Adipose tissue (tissue), 3 donors: ENCODE measurements around the gene HHIPL1. TPM values are rescaled to one million over a fixed set of nuclear protein-coding genes. Genes with fewer than 3 reads are reported as not detected.
"Not testable (repeated sequence)": the region's sequence is repeated elsewhere in the genome, so short reads cannot be mapped to it uniquely, and the experiment has no call there.

Experiments used
- H3K27ac ChIP-seq: one replicate; pipeline ENCODE4 v1.5.1; 2013; ENCODE audit warnings: low read depth, low read length
- WGBS, 3 donors: extraction: QIAGEN DNeasy Blood & Tissue Kit; methylation state at CpG; one replicate each; pipeline ENCODE4 v1.1.7; 2013; 5-methylcytosine and 5-hydroxymethylcytosine counted together
- polyA plus RNA-seq, 3 donors: library from polyadenylated mRNA; stranded (reverse); fragments of 200-250 nt; gene quantifications; one replicate each; pipeline ENCODE4 v1.2.3, GENCODE V29; 2013
- donor health status: healthy with polysubstance abuse.
- donor health status: Bipolar disorder and iron deficiency.
- donor health status: healthy.

The HHIPL1 gene
- polyA plus RNA-seq, 3 donors, result 0.16 to 1.1 (median 0.90) TPM

GRCh38 chr14:99651953-99652746, 7.2 kb downstream of the HHIPL1 start:
- no peak overlapping the region for H3K27ac ChIP-seq
- 91 to 97% (median 94%) methylated on average over 32 of the region's 32 CpGs for WGBS, 3 donors

- 25 to 43% (median 41%) methylated on average over 7 of the region's 7 CpGs for WGBS, 3 donors
- H3K27ac ChIP-seq, result no peak overlapping the region
Measured at GRCh38 chr14:99654235-99654985, 9.5 kb downstream of the HHIPL1 start.

- WGBS, 3 donors, result 89 to 92% (median 90%) methylated on average over 4 of the region's 4 CpGs
- H3K27ac ChIP-seq, result no peak overlapping the region
Measured at GRCh38 chr14:99655521-99655920, 10.6 kb downstream of the HHIPL1 start.

GRCh38 chr14:99656171-99656570, 11.2 kb downstream of the HHIPL1 start:
- H3K27ac ChIP-seq, result no peak overlapping the region
- 86 to 93% (median 87%) methylated on average over 5 of the region's 5 CpGs for WGBS, 3 donors

GRCh38 chr14:99657645-99658155, 12.8 kb downstream of the HHIPL1 start:
- WGBS, 3 donors, result 41 to 56% (median 48%) methylated on average over 1 of the region's 1 CpG
- H3K27ac ChIP-seq, result no peak overlapping the region

GRCh38 chr14:99658218-99658845, 13.4 kb downstream of the HHIPL1 start:
- 59 to 78% (median 64%) methylated on average over 15 of the region's 15 CpGs for WGBS, 3 donors
- no peak overlapping the region for H3K27ac ChIP-seq

GRCh38 chr14:99659333-99659741, 14.4 kb downstream of the HHIPL1 start:
- no peak overlapping the region for H3K27ac ChIP-seq
- WGBS, 3 donors, result 12 to 44% (median 38%) methylated on average over 54 to 58 of the region's 58 CpGs

- WGBS, 3 donors, result 28 to 32% (median 31%) methylated on average over 37 of the region's 37 CpGs
- no peak overlapping the region for H3K27ac ChIP-seq
Measured at GRCh38 chr14:99660006-99660566, 15.2 kb downstream of the HHIPL1 start.

- WGBS, 3 donors, result 65 to 80% (median 65%) methylated on average over 4 of the region's 4 CpGs
- H3K27ac ChIP-seq, result no peak overlapping the region
Measured at GRCh38 chr14:99660794-99661193, 15.9 kb downstream of the HHIPL1 start.

- not testable (repeated sequence) for H3K27ac ChIP-seq
Measured at GRCh38 chr14:99661206-99661605, 16.3 kb downstream of the HHIPL1 start.

- WGBS, 3 donors, result 82 to 90% (median 90%) methylated on average over 9 to 10 of the region's 10 CpGs
- H3K27ac ChIP-seq, result no peak overlapping the region
Measured at GRCh38 chr14:99662846-99663245, 17.9 kb downstream of the HHIPL1 start.

GRCh38 chr14:99663386-99664057, 18.6 kb downstream of the HHIPL1 start:
- 76 to 83% (median 80%) methylated on average over 12 of the region's 12 CpGs for WGBS, 3 donors
- H3K27ac ChIP-seq, result no peak overlapping the region

- no peak overlapping the region for H3K27ac ChIP-seq
- 44 to 64% (median 59%) methylated on average over 8 of the region's 8 CpGs for WGBS, 3 donors
Measured at GRCh38 chr14:99664058-99664936, 19.4 kb downstream of the HHIPL1 start.

- H3K27ac ChIP-seq, result no peak overlapping the region
- WGBS, 3 donors, result 77 to 86% (median 84%) methylated on average over 12 of the region's 12 CpGs
Measured at GRCh38 chr14:99664937-99665273, 20.0 kb downstream of the HHIPL1 start.

- no peak overlapping the region for H3K27ac ChIP-seq
- 63 to 74% (median 74%) methylated on average over 6 of the region's 6 CpGs for WGBS, 3 donors
Measured at GRCh38 chr14:99666533-99666932, 21.6 kb downstream of the HHIPL1 start.

GRCh38 chr14:99667045-99667444, 22.1 kb downstream of the HHIPL1 start:
- no peak overlapping the region for H3K27ac ChIP-seq
- 29 to 65% (median 52%) methylated on average over 2 of the region's 2 CpGs for WGBS, 3 donors

- no peak overlapping the region for H3K27ac ChIP-seq
- 81 to 87% (median 82%) methylated on average over 9 of the region's 9 CpGs for WGBS, 3 donors
Measured at GRCh38 chr14:99667821-99668220, 22.9 kb downstream of the HHIPL1 start.
